Retinal pigment epithelial cell (primary cell): ENCODE data around the gene PRKAA1.
A peak's percentile ranks its signal among the peaks of the same experiment; 100 is the strongest.

Source experiments
- DNase-seq: peaks from one replicate; pipeline ENCODE4 v3.0.0-alpha.2; 2010; ENCODE audit warnings: low read depth
- H3K4me3 ChIP-seq: 2 replicates; pipeline ENCODE4 v1.5.1; 2011; ENCODE audit warnings: mild to moderate bottlenecking, low read length, control low read depth, moderate library complexity
- CTCF ChIP-seq: conservative IDR thresholded peaks from 2 replicates; pipeline ENCODE4 v1.5.1; 2011; ENCODE audit warnings: low read depth, low read length, control low read depth, inconsistent platforms

PRKAA1 gene

GRCh38 chr5:40798012-40798800 is at the start of gene PRKAA1:
Gene PRKAA1, minus strand, starts transcription at chr5:40798374. Its CDS starts 185 bp downstream, at chr5:40798189.
- peak; percentile 56 for TF ChIP-seq CTCF
- no peak for DNase-seq
- H3K4me3 ChIP-seq = peak within 1 kb of the TSS; percentile 93

- DNase-seq = no peak
Observed at GRCh38 chr5:40847525-40847924, 49.4 kb upstream of the PRKAA1 start.

GRCh38 chr5:40846371-40846770 is 48.2 kb upstream of the PRKAA1 start:
- TF ChIP-seq CTCF = no peak
- H3K4me3 ChIP-seq = no peak overlapping the region
- no peak for DNase-seq

More at GRCh38 chr5:40847525-40847924, 49.4 kb upstream of the PRKAA1 start:
- H3K4me3 ChIP-seq = no peak overlapping the region
- no peak for TF ChIP-seq CTCF

- H3K4me3 ChIP-seq = no peak overlapping the region
- DNase-seq = no peak
- no peak for TF ChIP-seq CTCF
Observed at GRCh38 chr5:40844565-40844964, 46.4 kb upstream of the PRKAA1 start.

GRCh38 chr5:40842351-40842750 is 44.2 kb upstream of the PRKAA1 start:
- no peak overlapping the region for H3K4me3 ChIP-seq
- TF ChIP-seq CTCF = no peak
- no peak for DNase-seq

GRCh38 chr5:40841068-40841805 is 43.1 kb upstream of the PRKAA1 start, which contains the start of gene CARD6:
Gene CARD6, plus strand, starts transcription at chr5:40841367. Its CDS starts 16 bp downstream, at chr5:40841383.
- no peak for DNase-seq
- TF ChIP-seq CTCF = no peak
- H3K4me3 ChIP-seq = peak within 1 kb of the TSS; percentile 5
